SH-SY5Y (cell line): ENCODE data around the gene CEP350.

Experiments used
- GATA2 ChIP-seq: IDR thresholded peaks from 2 replicates; pipeline ENCODE4 v1.6.1; 2011; ENCODE audit warnings: mild to moderate bottlenecking, low read depth, low read length
- GATA3 ChIP-seq: IDR thresholded peaks from 2 replicates; pipeline ENCODE4 v1.6.1; 2011; ENCODE audit warnings: low read depth, mild to moderate bottlenecking, low read length, moderate library complexity

Gene CEP350

DNA sequence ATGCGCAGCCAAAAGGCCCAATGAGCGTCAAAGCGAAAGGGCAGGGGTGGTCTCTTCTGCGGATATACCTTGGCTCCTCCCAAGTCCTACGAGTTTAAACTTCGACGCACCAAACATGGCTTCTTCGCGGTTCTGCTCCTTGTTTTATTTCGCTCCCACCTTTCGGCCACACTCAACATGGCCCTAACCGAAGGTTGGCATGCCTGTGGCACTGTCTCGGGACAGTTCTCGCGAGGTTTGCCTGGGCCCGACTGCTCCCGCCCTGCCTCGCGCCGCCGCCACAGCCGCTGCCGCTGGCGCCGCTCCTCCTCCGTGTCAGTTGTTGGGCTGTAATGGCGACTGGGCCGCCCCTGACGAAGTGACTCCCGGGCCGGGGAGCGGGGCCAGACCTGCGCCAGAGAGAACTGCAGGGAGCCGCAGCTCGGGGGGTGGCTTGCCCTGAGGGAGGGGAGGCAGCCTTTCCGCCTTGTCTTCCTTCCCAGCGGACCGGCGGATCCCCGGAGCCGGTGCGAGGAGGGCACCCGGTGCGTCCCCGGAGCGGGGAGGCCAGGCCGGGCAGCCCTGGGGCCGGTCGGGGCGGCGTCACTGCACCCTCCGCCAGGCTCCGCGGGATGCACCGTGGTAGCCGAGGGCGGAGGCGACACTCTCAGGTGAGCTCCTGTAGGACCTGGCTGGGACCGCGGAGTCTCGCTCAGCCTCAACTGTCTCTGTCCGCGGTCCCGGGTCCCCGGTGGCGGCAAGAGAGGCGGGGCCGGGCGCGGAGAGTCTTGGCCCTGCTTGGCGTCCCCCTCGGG is at the start of gene CEP350:
Gene CEP350, plus strand, starts transcription at position 318 of the 794 bp plus-strand sequence. CDS start 31,372 bp downstream, outside the sequence.
- TF ChIP-seq GATA3 (no peak), GATA2 (no peak)

GRCh38 chr1:179910934-179911333 is 43.7 kb upstream of the CEP350 start:
- no peak for TF ChIP-seq GATA2
- TF ChIP-seq GATA3 = no peak

DNA sequence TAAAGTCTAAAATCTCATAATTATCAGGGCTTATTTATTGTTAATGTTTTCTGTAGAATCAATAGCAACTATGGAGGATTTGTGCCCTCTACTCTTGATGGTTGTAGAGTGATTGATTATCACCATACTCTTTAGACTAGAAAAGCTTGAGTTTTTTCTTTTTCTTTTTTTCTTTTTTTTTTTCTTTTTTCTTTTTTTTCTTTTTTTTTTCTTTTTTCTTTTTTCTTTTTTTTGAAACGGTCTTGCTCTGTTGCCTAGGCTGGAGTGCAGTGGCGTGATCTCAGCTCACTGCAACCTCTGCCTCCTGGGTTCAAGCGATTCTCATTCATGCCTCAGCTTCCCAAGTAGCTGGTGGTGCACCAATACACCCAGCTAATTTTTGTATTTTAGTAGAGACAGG is 42.8 kb upstream of the CEP350 start:
- no peak for TF ChIP-seq GATA2
- TF ChIP-seq GATA3 = no peak

DNA sequence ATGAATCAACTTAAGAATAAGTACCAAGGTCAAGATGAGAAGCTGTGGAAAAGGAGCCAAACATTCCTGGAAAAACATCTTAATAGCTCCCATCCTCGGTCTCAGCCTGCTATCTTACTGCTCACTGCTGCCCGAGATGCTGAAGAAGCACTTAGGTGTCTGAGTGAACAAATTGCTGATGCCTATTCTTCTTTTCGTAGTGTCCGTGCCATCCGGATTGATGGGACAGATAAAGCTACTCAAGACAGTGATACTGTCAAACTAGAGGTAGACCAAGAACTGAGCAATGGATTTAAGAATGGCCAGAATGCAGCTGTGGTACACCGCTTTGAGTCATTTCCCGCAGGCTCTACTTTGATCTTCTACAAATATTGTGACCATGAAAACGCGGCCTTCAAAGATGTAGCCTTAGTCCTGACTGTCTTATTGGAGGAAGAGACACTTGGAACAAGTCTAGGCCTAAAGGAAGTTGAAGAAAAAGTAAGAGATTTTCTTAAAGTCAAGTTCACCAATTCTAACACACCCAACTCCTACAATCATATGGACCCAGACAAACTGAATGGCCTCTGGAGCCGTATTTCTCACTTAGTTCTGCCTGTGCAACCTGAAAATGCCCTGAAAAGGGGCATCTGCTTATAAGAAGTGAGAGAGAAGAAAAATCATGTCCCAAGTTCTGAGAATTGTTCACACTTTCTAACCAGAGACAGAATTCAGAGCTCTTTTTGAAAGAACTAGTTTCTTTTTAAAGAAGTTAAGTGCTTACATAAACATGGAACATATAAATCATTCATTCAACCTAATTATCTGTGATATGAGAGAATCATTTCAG is 36.8 kb upstream of the CEP350 start:
- TF ChIP-seq GATA3 = no peak
- no peak for TF ChIP-seq GATA2

DNA sequence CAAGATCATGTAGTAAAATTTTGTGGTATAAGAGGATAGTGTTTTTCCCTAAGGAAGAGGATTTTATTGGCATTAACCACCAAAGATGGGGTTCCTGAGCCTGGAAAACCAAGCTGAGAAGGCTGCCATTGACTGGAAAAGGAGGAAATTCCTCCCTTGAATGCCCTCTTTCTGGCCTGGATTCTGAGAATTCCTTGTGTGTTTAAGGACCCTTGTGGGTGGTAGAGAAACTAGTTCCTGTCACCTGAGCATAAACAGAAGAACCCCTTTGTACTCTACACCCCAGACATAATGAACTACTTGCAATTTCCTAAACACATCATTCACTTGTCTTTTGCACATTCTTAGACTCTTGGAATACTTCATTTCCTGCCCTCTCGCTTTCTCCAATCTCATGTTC is 33.1 kb upstream of the CEP350 start:
- TF ChIP-seq GATA2 (no peak), GATA3 (no peak)

DNA sequence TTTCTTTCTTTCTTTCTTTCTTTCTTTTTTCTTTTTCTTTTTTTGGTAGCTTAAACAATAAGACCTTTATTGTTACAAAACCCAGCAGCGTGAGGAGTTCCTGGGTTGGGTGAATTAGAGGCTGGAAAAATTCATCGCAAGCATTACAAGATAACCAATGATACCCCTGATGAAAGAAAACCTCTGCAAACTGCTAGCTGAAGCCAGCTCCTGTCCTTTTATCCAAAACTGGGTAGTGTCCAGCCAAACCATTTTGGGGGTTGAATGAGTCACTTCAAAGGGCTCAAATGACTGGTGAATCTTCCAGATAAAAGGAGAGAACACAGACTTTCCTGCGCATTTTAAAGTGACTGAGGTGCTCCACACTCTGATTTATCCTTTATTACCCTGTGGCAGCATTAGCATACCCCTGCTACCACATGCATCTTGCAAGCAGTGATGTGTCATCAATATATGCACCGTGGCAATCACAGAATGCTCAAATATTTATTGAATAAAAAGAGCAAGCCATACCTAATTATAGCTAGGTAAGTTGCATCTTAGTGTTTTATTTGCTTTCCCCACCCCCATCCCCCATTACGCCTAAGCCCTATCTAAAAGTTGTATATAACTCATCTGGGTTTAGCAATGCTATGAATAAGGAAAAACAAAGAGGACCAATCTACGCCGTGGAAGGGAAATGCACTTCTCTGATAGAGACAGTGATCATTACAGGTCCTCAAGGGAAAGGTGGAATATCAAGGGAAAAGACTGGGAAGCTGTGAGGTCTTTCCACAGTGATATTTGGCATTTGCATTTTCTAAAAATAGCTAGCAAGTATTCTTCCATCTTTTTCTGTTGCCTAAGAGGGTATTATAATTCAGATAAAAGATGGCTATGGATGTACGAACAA is 32.4 kb upstream of the CEP350 start:
- TF ChIP-seq GATA2 = no peak
- TF ChIP-seq GATA3 = no peak

- TF ChIP-seq GATA2 (no peak), GATA3 (no peak)
Measured at GRCh38 chr1:179923029-179923428, 31.6 kb upstream of the CEP350 start.

GRCh38 chr1:179924268-179924667 is 30.3 kb upstream of the CEP350 start:
- TF ChIP-seq GATA2 = 0 out of 2 replicates have a peak, but pooled peaks have one; percentile 19
- TF ChIP-seq GATA3 = no peak

- no peak for TF ChIP-seq GATA3
- no peak for TF ChIP-seq GATA2
Measured at GRCh38 chr1:179925302-179925701, 29.3 kb upstream of the CEP350 start.

DNA sequence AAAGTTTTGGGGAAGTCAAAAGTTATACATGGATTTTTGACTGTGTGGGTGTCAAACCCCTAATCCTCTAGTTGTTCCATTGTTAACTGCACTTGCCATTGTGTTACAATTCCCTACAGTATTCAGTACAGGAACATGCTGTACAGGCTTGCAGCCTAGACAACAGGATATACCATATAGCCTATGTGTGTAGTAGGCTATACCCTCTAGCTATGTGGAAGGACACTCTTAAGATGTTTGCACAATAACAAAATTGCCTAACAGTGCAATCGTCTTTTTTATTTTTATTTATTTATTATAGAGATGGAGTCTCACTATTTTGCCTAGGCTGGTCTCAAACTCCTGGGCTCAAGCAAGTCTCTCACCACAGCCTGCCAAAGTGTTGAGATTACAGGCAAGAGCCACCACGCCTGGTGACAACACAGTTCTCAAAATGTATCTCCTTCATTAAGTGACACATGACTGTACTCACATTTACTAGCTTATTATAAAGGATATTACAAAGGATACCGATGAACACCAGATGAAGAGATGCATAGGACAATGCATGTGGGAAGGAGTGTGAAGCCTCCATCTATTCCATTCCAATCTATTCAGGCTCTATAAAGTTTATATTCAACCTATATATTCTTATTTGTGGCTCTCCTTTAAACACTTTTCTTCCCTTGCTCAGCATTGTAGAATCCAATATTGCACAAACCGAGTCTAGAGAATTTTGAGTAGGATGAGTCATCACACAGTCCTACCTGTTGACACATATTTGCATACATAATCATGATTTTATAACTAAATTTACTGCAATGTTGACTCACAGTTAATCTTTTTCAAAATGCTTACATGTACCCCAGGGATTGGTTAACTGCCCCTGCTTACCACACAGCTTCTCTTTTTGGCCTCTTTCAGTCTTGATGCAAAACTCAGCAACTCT is 28.4 kb upstream of the CEP350 start:
- TF ChIP-seq GATA3 (no peak), GATA2 (no peak)

DNA sequence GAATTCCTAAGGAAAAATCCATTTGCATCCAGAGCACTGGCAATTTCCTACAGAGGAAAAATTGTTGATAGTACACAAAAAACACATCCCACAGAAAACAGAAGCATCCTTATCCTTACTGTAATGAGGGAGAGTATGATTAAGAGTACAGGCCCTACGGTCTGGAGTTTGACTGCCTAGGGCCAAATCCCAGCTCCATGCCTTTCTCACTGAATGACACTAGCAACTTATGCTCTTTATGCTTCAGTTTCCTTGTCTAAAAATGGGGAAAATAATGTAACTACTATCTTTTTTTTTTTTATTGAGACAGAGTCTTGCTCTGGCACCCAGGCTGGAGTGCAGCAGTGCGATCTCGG is 27.8 kb upstream of the CEP350 start:
- TF ChIP-seq GATA2 (no peak), GATA3 (no peak)

- TF ChIP-seq GATA2 = no peak
- TF ChIP-seq GATA3 = no peak
Measured at GRCh38 chr1:179929955-179930798, 24.4 kb upstream of the CEP350 start.
